C1 segment of cervical spinal cord (tissue), 14 donors: Measurements from ENCODE around the gene EEPD1.
A peak's percentile ranks its signal among the peaks of the same experiment; 100 is the strongest.

Experiments
- DNase-seq, 14 donors: peaks; one replicate each; lab custom pipeline; 2025; lab: John Stamatoyannopoulos, UW

EEPD1 gene

DNA sequence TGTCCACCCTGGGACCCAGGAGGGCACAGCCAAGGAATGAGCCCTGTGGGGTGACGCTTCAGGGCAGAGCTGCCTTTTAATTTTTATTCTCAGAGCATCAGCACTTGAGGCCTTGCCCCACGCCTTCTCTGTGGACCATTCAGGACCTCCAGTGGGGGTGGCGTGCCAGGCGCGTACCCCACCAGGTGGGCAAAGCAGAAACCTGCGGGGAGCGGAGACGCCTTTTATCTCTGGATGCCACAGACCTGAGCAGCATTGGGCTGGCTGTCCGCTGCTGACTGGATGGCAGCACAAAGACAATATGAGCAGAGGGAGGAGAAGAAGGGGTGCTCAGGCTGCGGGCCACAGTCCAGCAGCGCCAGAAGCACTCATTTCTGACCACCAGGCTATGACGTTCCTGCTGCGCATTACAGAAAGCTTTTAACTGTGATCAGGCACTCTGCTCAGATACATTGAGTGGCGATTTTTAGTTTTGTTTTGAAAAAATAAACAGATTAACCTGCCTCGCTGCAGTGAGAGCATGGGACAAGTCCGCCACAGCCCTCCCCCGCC lies 146.2 kb downstream of the EEPD1 start:
- DNase-seq = no peak

DNA sequence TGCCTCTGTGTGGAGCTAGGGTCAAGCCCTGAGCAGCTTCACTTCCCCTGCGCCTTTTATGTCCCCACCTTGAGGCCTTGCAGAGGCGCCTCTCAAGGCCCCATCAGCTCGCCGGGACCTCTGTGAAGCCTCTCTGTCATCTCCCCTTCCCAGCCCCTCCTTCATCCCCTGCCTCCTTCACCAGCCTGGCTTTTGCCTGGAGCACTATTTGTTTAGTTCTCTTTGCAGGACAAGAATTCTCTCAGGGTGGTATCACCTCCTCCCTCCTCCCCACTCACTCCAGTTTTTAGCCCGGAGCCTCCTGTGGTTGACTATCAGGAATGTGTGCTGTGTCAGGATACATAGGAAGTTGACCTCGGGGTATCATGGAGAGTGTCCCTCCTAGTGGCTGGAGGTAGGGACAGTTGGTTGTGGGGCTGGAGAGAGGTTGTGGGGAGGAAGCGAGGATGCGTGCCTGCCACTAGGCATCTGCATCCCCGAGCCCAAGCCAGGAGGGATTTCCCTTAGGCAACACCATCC lies 146.8 kb downstream of the EEPD1 start:
- DNase-seq = no peak

DNA sequence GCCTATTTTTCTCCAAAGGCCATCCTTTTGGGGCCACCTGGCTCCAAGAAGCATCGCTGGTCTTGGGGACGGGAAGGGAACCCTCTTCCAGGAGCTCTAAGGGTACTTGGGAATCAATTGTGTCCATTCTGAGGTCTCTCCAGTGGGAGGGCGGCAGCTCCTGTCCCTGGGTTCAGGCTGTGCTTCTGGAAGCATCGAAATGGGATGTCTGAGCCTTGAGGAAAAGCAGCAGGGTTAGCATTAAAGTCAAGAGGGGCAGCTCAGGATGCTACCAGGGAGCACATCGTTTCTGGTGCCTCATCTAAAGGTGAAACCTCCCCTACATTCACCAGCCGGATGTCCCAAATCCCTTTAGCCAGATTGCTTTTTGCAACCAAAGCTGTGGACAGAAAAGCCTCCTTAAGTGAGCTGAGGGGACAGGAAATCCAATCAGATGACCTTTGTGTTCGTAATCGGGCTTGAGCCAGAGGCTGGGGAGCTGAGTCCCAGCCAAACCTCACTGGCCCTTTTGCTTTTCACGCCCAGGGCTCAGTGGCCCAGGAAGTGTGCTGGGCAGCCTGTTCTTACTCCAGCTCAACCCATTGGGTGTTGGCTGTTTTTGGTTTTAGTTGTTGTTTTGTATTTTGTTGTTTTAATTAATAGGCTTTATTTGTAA lies 147.8 kb downstream of the EEPD1 start:
- DNase-seq = no peak

DNA sequence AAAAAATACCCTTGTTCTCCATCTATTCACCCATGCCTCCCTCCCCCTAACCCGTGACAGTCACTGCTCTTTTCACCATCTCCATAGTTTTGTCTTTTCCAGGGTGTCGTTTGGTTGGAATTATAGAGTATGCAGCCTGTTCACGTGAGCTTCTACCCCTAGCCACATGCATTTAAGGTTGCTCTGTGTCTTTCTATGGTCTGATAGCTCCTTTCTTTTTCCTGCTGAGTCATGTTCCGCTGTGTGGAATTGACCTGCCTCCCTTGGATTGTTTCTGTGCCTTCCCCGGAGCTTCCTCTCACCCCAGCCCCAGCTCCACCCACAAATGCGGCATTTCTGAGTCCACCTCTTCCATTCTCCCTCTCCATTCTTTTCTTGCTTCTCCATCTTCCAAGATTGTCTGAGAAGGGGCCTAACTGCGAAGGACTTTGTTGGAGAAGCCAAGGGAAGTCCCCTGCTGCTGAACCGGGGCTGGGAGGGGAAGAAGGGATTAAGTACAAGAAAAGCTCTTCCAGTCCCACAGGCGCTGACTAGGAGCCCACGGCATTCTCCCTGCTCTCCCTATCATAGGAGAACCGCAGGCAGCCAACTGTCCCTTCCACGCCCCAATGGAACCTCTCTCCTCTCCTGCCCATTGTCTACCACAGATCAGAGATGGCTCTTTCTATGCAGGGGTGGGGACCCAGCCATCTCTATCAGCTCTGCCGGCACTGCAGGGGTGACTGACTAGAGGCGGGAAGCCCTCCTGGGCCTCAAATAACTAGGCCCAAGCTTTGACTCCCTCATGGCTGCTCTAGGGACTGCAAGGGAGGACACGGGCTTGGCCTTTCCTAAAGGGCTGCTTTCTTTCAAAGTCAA lies 149.1 kb downstream of the EEPD1 start:
- no peak for DNase-seq

DNA sequence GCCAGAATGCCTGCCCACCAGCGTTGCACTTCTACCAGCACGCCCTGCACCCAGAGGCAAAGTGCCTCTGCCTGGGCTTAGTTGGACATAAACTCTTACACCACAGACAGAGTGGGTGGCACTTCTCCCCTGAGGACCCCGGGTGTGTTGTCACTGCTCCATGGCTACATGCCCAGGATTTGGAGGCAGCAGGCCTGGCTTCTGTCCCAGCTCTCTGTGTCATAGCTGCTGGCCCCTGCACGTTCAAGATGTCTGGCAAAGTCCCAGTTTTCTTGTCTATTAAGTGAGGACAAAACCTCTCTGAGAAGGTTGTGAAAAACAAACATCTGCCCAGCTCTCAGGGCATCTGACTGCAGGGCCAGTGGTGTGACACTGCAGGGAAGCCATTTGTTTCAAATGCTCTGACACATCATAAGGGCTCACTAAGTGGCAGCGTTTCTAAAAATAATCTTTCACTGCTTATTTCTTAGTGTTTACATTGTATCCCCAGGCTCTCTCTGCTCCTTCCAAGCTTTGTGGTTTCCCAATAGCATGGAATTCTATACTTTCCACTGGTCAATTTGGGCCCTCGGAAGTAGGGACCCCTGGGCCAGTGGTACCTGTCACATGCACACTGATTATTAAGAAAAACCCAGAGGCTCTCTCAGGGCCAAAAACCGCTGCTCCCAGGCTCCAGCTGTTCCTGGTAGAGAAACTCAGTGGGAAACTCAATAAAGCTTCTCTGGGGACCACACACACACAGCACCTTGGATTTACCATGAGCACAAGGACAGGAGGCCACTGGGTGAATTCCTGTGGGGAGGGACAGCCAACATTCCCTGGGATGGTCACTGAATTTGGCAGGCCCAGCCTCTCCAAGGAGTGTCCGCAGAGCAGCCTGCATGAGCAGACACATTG lies 150.4 kb downstream of the EEPD1 start:
- peak in 9 of 14 donors; percentile 21 to 80 (median 62) for DNase-seq

DNA sequence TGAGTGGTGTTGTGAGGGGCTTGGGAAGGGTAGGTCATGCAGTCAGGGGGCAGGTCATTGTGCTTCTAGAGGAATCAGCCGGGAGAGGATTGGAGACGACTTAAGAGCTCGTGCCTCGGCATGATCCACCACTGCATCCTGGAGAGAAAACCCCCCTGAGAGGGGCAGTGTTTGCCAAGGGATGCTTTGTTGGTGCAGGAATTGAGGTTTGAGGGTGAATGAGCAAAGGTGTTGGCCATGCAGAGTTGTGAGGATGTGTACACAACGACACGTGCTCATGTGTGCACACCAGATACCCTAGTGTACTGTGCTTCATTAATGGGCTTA lies 151.0 kb downstream of the EEPD1 start:
- DNase-seq = peak in 1 of 14 donors; percentile 15

DNA sequence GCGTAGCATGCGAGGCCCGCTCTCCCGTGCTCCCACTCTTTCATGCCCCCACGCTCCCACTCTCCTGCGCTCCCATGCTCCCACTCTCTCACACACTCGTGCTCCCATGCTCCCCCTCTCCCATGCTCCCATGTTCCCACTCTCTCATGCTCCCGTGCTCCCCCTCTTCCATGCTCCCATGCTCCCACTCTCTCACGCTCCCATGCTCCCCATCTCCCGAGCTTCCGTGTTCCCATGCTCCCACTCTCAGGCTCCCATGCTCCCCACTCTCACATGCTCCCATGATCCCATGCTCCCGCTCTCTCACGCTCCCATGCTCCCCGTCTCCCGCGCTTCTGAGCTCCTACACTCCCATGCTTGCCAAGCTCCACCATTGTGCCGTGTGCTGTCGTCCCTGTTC lies 152.2 kb downstream of the EEPD1 start:
- no peak for DNase-seq

DNA sequence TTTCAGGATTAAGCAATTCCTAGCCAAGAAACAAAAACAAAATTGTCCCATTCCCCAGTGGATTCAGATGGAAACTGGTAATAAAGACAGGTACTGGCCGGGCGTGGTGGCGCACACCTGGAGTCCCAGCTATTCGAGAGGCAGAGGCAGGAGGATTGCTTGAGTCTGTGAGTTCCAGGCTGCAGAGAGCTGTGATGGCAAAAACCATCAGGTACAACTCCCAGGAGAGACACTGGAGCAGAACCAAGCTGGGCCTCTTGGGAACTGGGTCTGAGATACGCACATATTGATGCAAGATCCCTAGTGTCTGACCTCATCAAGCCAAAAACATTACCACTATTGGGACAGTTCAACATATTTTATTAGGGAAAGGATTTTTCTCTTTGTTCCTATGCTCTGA lies 152.6 kb downstream of the EEPD1 start:
- DNase-seq = no peak

DNA sequence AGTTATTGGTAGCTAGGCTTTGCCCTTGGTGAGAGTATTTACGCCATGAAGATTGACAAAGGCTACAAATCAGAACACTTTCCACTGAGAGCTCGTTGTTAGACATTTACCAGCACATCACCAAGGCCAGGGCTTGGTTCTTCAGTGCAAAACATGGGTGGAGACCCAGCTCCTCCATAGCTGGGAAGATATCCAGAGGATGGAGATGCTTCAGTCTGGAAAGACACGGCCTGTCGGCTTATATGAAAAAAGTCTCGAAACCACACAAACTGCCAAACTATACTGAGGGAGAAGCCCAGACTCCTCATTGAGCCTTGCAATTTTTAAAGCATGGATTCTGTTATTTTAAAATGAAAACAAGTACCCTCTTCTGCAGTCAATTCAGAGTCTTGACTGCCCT lies 153.2 kb downstream of the EEPD1 start:
- no peak for DNase-seq

DNA sequence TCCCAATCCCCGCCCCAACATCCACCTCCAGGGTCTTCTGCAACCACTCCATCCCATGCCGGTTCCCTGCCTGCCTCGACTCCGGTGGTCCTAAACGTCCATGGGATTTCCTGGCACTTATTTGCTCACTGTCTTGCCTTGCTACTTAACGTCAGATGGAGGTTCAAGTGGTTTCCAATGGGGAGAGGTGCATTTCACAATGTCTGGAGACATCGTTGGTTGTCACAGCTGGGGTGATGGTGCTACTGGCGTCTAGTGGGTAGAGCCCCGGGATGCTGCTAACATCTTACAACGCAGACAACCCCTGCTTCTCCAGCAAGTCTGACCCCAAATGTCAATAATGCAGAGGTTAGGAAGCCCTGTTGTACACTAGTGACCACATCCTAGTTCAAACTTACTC lies 153.7 kb downstream of the EEPD1 start:
- no peak for DNase-seq

DNA sequence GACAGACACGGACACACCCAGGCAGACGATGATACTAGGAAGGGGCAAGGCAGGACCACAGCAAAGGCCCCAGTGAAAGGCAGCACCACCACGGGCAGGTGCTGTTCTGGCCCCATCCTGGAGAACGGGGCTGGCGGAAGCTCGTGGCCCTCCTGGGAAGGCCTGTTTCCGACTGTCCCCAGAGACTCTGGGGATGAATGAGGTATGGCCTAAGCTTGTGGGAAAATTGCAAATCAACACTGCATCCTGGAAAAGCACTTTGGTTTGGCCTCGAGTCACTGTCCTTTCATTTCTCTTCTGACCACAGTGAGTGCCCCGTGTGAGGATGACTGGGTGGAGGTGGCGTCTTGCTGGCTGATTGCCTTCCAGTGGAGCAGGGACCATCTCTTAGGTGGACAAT lies 155.0 kb downstream of the EEPD1 start:
- no peak for DNase-seq

DNA sequence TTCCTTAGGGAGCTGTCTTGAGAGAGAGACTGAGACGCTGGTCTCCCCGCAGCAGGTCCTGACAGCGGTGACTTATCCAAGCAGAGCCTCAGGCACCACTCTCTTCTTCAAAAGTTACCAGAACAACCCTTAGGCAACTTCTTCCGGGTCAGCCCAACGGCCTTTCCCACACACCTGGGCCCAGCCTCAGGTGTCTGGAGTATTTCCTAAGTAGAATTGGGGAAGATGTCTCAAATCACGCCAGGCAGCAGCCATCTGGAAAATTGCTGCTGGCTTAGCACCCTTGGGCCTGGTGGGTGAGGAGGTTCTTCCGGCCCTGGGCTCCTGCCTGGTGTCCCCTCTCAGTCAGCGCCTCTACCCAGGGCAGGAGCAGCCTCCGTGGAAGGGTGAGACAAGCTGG lies 156.2 kb downstream of the EEPD1 start:
- DNase-seq = no peak

DNA sequence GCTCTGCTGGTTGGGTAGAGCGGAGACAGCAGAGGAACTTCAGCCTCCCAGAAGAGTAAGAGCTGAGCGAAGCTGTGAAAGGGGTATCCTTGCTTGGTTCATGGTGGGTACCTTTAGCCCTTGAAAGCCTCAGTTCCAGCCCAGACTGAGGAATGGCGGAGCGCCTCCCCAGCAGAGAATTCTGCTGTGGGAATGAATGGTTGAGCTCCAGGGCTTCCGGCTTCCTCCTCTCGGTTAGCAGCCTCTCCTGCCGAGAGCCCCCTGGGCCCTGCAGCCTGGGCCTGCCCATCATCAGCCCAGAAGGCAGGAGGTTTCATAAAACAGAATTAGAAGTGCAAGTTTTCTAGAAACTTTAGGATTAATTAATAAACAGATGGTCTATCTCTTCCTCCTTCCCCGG lies 156.7 kb downstream of the EEPD1 start:
- DNase-seq = no peak

DNA sequence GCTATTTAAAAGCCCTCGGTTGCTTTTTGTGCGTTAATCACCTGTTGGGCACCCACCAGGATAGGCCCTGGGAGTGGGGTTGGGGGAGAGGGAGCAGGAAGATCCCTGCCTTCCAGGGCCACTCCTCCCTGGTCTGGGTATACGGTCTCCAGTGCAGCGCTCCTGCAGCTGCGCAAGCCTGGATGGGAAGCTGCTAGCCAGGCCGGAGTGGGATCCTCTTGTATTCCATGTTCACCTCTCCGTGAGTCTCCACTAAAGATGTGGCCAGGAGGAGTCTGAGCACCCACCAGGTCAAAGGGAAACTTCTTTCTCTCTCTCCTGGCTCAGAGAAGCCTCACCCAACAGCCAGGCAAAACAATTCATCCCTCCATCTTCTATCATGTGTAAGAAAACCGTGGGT lies 157.8 kb downstream of the EEPD1 start:
- DNase-seq = no peak

DNA sequence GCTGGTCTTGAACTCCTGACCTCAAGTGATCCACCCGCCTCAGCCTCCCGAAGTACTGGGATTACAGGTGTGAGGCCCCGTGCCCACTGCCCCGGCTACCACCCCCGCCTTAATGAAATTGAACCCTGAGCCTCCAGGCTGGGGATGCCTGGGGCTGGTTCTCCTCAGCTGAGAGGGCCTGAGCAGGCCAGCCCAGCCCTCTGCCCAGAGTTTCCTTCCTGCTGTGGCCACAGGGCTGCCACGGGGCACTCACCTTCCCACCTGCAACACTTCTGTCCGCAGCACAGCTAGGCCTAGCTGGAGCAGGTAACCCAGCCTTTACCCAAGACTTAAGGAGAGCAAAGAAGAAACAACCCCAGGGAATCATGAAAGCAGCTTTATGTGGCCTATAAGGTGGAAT lies 158.5 kb downstream of the EEPD1 start:
- no peak for DNase-seq

DNA sequence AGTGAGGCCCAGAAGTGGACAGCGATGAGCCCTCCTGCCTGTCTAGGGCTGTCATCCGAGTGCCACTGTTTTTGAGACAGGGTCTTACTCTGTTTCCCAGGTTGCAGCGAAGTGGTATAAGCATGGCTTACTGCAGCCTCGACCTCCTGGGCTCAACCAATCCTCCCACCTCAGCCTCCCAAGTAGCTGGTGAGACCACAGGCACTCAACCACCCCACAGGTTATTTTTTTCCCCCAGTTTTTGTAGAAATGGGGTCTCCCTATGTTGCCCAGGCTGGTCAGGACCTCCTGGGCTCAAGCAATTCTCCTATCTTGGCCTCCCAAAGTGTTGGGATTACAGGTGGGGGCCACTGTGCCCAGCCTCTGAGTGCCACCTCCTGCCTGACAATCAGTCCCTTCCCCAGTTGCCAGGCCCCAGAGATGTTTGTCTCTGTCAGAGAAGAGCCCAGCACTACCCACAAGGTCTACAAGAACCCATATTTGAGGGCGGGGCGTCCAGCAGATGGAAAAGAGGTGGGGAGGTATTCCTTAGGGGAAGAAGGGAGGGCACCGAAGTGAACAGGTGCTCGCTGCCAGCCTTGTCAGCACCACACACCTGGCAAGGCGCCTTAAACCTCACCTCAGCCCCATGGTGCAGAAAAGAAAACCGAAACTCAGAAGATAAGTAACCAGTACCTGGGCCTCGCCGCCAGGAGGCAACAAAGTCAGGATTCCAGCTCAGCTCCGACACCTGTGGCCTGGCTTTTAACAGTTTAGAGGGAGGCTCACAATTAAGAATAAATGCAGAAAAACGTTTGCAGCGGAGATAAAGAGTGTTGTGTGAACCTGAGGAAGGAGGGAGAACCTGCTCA lies 159.2 kb downstream of the EEPD1 start:
- DNase-seq = no peak

DNA sequence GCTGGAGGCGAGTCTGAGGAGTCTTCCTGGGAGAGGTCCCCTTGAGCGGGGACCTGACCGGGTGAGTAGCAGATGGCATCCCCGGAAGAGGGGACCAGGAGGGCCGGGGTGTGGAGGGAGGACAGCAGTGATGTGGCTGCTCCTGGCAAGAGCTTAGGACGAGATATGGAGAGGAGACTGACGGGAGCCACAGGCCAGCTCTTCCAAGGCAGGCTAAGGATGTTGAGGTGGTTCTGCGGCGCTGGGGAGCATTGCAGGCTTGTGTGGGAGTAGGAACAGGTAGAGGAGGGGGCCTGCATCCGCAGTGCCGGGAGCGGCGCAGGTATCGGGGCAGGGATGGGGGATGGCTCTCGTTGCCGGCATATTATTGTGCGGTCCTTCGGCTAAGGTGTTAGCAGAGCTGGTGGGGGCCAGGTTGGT lies 159.9 kb downstream of the EEPD1 start:
- no peak for DNase-seq

DNA sequence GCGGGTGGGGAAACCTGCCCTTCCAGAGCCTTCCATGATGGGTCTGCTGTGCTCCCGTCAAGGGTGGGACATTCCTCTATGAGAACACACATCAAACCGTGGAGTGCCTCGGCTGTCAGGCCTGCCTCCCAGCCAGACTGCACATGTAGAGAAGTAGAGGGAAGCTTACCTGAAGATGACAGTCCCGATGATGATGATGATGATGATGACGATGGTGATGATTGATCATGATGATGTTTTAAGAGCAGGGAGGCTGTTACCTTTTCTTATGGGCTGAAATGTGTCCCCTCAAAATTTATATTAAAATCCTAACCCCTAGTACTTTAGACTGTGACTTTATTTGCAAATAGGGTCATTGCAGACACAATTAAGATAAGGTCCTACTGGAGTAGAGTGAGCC lies 160.6 kb downstream of the EEPD1 start:
- DNase-seq = no peak

DNA sequence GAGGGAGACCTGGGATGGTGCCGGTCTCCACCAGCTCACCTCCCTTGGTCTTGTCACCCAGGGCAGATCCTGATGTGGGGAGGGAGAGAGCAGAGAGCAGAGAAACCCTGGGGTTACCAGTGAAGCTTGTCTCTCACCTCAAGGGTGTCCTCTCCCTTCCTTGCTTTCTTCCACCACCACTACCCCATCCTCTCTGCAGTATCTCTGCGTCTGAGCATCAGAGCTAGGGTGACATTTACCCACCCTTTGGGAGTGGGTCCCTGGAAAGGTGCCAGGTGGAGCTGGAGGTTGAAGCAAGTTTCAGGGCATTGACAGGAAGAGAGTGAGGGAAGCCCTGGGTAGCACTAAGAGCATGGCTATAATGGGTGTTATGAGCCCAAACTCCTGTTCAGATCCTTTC lies 161.4 kb downstream of the EEPD1 start:
- DNase-seq = no peak

DNA sequence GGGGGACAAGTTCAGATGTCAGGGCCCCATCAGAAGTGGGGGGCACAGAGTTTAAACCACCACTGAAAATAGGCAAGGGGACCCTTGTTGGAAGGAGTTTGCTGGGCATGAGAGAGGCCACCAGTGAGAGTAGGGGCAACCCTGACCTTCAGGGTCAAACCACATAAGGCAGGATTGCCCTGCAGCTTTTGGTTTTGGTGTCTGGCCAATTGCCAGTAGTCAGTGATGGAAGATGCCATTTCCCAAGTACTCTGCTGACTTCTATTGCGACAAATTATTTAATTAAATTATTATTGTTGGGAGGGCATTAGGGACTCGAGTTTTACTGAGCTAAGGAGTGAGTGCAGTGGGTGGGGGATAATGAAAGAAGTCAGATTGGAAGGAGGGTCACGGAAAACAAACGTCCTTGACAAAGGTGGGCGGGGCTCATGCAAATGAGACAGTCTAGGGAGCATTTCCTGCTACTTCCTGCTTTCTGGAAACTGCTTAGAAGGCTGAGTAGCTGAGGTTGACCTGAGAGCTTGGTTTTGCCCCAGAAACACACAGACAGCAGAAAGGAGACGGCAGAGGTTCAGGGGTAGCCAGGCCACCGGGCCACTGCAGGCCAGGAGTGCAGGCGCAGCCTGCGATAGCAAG lies 162.4 kb downstream of the EEPD1 start:
- no peak for DNase-seq
